MV-4-11 (cell line): Measurements from ENCODE around the gene ATF3.
"Not testable (repeated sequence)": the region's sequence is repeated elsewhere in the genome, so short reads cannot be mapped to it uniquely, and the experiment has no call there.

Experiments used
- DNase-seq: peaks from one replicate; lab custom pipeline; 2025; lab: John Stamatoyannopoulos, UW

The ATF3 gene

GRCh38 chr1:212651521-212651920 lies 43.0 kb downstream of the ATF3 start:
- DNase-seq = no peak

- no peak for DNase-seq
These were observed 43.4 kb downstream of the ATF3 start for GRCh38 chr1:212651977-212652376.

- DNase-seq = no peak
These were observed 44.0 kb downstream of the ATF3 start for GRCh38 chr1:212652609-212653008.

- DNase-seq = no peak
These were observed 47.3 kb downstream of the ATF3 start for GRCh38 chr1:212655668-212656440.

- peak; percentile 47 for DNase-seq
These were observed 48.2 kb downstream of the ATF3 start for GRCh38 chr1:212656730-212657129.

- DNase-seq = not testable (repeated sequence)
These were observed 49.7 kb downstream of the ATF3 start for GRCh38 chr1:212658250-212658649.

- DNase-seq = peak; percentile 24
These were observed 56.0 kb downstream of the ATF3 start for GRCh38 chr1:212664409-212665199.

GRCh38 chr1:212665241-212666115 lies 56.9 kb downstream of the ATF3 start:
- DNase-seq = peak; percentile 73

- no peak for DNase-seq
These were observed 57.7 kb downstream of the ATF3 start for GRCh38 chr1:212666116-212666775.

GRCh38 chr1:212667223-212668139 lies 58.9 kb downstream of the ATF3 start:
- DNase-seq = peak; percentile 78

- DNase-seq = no peak
These were observed 59.9 kb downstream of the ATF3 start for GRCh38 chr1:212668477-212668876.

- peak; percentile 83 for DNase-seq
These were observed 60.5 kb downstream of the ATF3 start for GRCh38 chr1:212669102-212669501.

- no peak for DNase-seq
These were observed 61.0 kb downstream of the ATF3 start for GRCh38 chr1:212669600-212669999.

GRCh38 chr1:212670301-212670700 lies 61.7 kb downstream of the ATF3 start:
- DNase-seq = no peak
